RWPE1 (cell line): Measurements from ENCODE around the gene PUS3.

Experiments
- CTCF ChIA-PET: fragments of 350-600 bp; sonication (Branson Sonifier 250); formaldehyde crosslinking; extraction: SDS; loops from one replicate; lab custom pipeline; 2021; lab: Yijun Ruan, JAX
- POLR2A ChIA-PET: fragments of 400-600 bp; formaldehyde crosslinking; extraction: SDS; loops from one replicate; lab custom pipeline; 2020; ENCODE audit warnings: antibody characterized with exemption; ENCODE audit not compliant: low non-redundant PET; lab: Yijun Ruan, JAX
- DNase-seq: peaks from one replicate; pipeline ENCODE4 v3.0.0; 2012; ENCODE audit warnings: low spot score
- H3K27ac ChIP-seq: fragments of 450-650 bp; 2 replicates; pipeline ENCODE4 v1.5.1; 2017
- CTCF ChIP-seq: fragments of 450-650 bp; conservative IDR thresholded peaks from 2 replicates; pipeline ENCODE4 v1.5.1; 2017; ENCODE audit warnings: low read depth, mild to moderate bottlenecking

PUS3 gene

GRCh38 chr11:125934473-125934872 is 31.5 kb upstream of the PUS3 start:
- ChIA-PET CTCF (no interaction called here), POLR2A (no interaction called here)
- DNase-seq = no peak
- H3K27ac ChIP-seq = no peak overlapping the region
- no peak for TF ChIP-seq CTCF

- no peak for TF ChIP-seq CTCF
- H3K27ac ChIP-seq = no peak overlapping the region
- ChIA-PET POLR2A (no interaction called here), CTCF (no interaction called here)
- DNase-seq = no peak
Measured at GRCh38 chr11:125933030-125933813, 30.2 kb upstream of the PUS3 start.

GRCh38 chr11:125932301-125932700 is 29.3 kb upstream of the PUS3 start:
- ChIA-PET POLR2A (no interaction called here), CTCF (no interaction called here)
- no peak overlapping the region for H3K27ac ChIP-seq
- DNase-seq = no peak
- no peak for TF ChIP-seq CTCF

- ChIA-PET CTCF (no interaction called here), POLR2A (no interaction called here)
- TF ChIP-seq CTCF = no peak
- H3K27ac ChIP-seq = no peak overlapping the region
- DNase-seq = no peak
Measured at GRCh38 chr11:125931668-125932067, 28.7 kb upstream of the PUS3 start.

GRCh38 chr11:125931116-125931515 is 28.1 kb upstream of the PUS3 start:
- CTCF ChIA-PET = no interaction called here
- POLR2A ChIA-PET = no interaction called here
- no peak for TF ChIP-seq CTCF
- no peak for DNase-seq
- H3K27ac ChIP-seq = no peak overlapping the region

GRCh38 chr11:125930076-125930450 is 27.1 kb upstream of the PUS3 start:
- no peak overlapping the region for H3K27ac ChIP-seq
- CTCF ChIA-PET = interaction anchor here (0.5 to 0.6 kb wide), 3 partner anchors 12 to 354 kb away, joined by 3 to 6 read pairs (median 3); no protein-coding TSS in a partner anchor
- POLR2A ChIA-PET = no interaction called here
- DNase-seq = no peak
- TF ChIP-seq CTCF = no peak
